ENCODE data around the gene CRYBG3. TPM values are rescaled to one million over a fixed set of nuclear protein-coding genes. Genes with fewer than 3 reads are reported as not detected.

Gene CRYBG3
- total RNA-seq, 1 experiment from 2014 or later = 5.9 TPM

- H2AFZ ChIP-seq (ENCODE audit: low read length) = no peak overlapping the region
- TF ChIP-seq, protein P1, sequence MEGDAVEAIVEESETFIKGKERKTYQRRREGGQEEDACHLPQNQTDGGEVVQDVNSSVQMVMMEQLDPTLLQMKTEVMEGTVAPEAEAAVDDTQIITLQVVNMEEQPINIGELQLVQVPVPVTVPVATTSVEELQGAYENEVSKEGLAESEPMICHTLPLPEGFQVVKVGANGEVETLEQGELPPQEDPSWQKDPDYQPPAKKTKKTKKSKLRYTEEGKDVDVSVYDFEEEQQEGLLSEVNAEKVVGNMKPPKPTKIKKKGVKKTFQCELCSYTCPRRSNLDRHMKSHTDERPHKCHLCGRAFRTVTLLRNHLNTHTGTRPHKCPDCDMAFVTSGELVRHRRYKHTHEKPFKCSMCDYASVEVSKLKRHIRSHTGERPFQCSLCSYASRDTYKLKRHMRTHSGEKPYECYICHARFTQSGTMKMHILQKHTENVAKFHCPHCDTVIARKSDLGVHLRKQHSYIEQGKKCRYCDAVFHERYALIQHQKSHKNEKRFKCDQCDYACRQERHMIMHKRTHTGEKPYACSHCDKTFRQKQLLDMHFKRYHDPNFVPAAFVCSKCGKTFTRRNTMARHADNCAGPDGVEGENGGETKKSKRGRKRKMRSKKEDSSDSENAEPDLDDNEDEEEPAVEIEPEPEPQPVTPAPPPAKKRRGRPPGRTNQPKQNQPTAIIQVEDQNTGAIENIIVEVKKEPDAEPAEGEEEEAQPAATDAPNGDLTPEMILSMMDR (conservative IDR thresholded peaks at IDR 0.05) = no peak
- H3K18ac ChIP-seq (ENCODE audit: insufficient read length, low read depth, low read length) = no peak overlapping the region
- H3K56ac ChIP-seq (ENCODE audit: insufficient read length, low read depth, low read length) = no peak overlapping the region
- no peak overlapping the region for H3K4ac ChIP-seq (ENCODE audit: low read depth, low read length)
- H3K4me1 ChIP-seq (ENCODE audit: insufficient read depth, low read length) = no peaks in the 10 kb centered on the region
- no peak overlapping the region for H2BK15ac ChIP-seq (ENCODE audit: low read depth, low read length)
- no peak overlapping the region for H2AK5ac ChIP-seq (ENCODE audit: insufficient read length, low read length)
- Mint-ChIP-seq H3K27me3 (ENCODE audit: low read depth) (no peaks in the 10 kb centered on the region), H3K4me3 (no peak overlapping the region), H3K9me3 (no peaks in the 10 kb centered on the region), H3K36me3 (ENCODE audit: insufficient read depth in 1 of 3, low read depth in 3 of 3) (peaks cover 0 to 23% (median 7%) of the 10 kb centered on the region in 3 experiments; a peak in 4 of 7 replicates), H3K27ac (no peak overlapping the region), H3K4me1 (no peaks in the 10 kb centered on the region)
- H3K4me2 ChIP-seq (ENCODE audit: insufficient read depth, insufficient read length, low read length) = no peak overlapping the region
- H3K79me2 ChIP-seq (ENCODE audit: insufficient read depth, low read length) = no peaks in the 10 kb centered on the region
- no peak overlapping the region for H3T11ph ChIP-seq (ENCODE audit: low read length)
- no peak overlapping the region for H2BK12ac ChIP-seq (ENCODE audit: insufficient read length, low read depth, low read length)
- H2BK120ac ChIP-seq (ENCODE audit: low read depth, low read length, poor library complexity, severe bottlenecking) = no peak overlapping the region
- no CpG with 5 or more reads among the region's 4 CpGs for WGBS (ENCODE audit: extremely low coverage, insufficient read length, low lambda C conversion rate)
- no peak overlapping the region for H2BK20ac ChIP-seq (ENCODE audit: low read depth, low read length, poor library complexity, severe bottlenecking)
- no peaks in the 10 kb centered on the region for H3K9me3 ChIP-seq (ENCODE audit: control insufficient read depth, low read depth, low read length)
- H3K23me2 ChIP-seq (ENCODE audit: insufficient read length, low read depth, low read length, poor library complexity, severe bottlenecking) = no peaks in the 10 kb centered on the region
- H3K79me1 ChIP-seq (ENCODE audit: insufficient read depth, low read depth, low read length, poor library complexity, severe bottlenecking) = no peaks in the 10 kb centered on the region
- H3K27me3 ChIP-seq (ENCODE audit: insufficient read depth, low read length) = no peaks in the 10 kb centered on the region
- no peak overlapping the region for H3K23ac ChIP-seq (ENCODE audit: insufficient read length, low read depth, low read length)
- no peak overlapping the region for H4K91ac ChIP-seq (ENCODE audit: insufficient read length, low read depth, low read length)
- H2BK5ac ChIP-seq (ENCODE audit: insufficient read length, low read length) = no peak overlapping the region
- no peak overlapping the region for H4K8ac ChIP-seq (replicated peaks; ENCODE audit: insufficient read length, low read depth, low read length)
- no peak overlapping the region for H3K9ac ChIP-seq (ENCODE audit: extremely low read depth, insufficient read length, low read length)
- no peak for DNase-seq
- no peak overlapping the region for H4K5ac ChIP-seq (ENCODE audit: insufficient read length, low read depth, low read length)
- H3K14ac ChIP-seq (ENCODE audit: insufficient read depth, low read length) = no peak overlapping the region
- no peak overlapping the region for H3K27ac ChIP-seq (ENCODE audit: insufficient read length, low read depth, low read length)
- H4K20me1 ChIP-seq (ENCODE audit: control insufficient read depth, insufficient read depth, insufficient read length) = no peaks in the 10 kb centered on the region
Observed at GRCh38 chr3:97942801-97943546, 121.2 kb downstream of the CRYBG3 start.

All from H9 (cell line).